HG03159 (cell line): ENCODE data around the gene LY6G6D.
A peak's percentile ranks its signal among the peaks of the same experiment; 100 is the strongest.

Experiments
- ATAC-seq: cut with Tn5 transposase; IDR thresholded peaks from one replicate; pipeline ENCODE4 v1.9.1; 2021; ENCODE audit warnings: mild to moderate bottlenecking, moderate library complexity; ENCODE audit not compliant: unreplicated experiment

The LY6G6D gene

DNA sequence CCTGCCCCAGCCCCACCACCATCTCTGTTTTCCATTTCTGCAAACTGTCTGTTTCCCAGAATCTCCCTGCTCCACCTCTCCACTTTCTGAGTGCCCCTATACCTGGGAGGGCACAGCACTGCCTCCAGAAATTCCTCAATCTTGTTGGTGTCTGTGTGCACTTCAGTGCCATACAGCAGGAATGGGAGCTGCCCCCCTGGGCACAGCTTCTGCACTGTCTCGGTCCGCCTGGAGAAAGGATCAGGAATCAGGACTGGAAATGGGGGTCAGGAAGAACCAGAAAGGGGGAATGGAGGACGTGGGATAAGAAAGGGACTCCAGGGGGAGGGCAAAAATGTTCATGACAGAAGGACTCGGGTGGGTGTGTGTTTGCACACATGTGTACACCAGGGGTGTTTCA lies 18.6 kb downstream of the LY6G6D start:
- ATAC-seq = no peak

DNA sequence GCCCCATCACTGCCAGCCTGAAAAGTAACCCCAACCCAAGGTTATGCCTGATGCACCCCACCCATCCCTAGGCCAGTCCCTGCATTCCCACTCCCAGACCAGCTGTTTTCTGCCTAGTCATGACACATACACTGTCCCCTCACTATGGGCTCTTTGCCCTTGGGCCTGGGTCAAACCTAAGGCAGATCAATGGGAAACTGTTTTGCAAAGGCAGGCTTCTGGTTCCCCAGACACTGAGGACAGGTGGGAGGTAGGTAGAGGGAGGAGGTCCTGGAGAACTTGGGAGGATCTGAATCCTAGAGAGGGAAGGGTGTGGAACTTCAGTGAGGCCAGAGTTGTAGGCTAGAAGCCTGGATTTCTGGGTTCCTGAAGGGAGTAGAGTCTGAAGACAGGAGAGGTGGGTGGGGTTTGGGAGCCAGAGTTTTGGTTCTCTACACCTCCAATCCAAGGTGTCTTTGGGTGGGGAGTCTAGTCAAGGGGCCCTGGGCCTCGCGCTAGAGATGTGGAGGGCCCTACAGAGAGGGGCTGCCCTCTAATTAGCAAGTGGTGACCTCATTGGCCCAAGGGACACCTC lies 19.2 kb downstream of the LY6G6D start:
- no peak for ATAC-seq

DNA sequence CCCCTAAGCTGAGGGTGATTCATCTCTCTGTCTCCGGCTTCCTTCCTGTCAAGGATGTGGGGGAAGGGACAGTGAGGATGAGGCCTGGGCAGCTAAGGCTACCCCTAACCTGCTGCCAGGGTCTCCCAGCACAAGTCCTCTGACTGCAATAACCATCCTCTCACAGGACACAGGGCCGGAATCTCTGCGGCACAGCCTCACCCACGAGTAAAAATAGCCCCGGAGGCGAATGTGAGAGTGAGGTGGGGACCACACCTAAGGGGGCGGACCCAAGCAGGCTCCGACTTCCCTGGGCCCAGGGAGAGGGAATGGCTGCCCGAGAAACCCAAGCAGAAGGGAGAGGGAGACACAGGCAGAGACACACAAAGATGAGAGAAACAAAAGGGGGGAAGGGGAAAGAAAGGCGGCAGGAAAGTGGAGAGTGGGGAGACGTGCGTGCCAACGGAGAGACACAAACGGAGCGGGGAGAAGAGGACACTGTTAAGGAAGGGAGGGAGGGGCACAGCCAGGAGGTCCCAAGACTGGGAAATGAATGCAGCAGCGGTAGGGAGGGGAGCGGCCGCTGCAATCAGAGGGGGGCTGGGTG lies 19.8 kb downstream of the LY6G6D start:
- no peak for ATAC-seq

DNA sequence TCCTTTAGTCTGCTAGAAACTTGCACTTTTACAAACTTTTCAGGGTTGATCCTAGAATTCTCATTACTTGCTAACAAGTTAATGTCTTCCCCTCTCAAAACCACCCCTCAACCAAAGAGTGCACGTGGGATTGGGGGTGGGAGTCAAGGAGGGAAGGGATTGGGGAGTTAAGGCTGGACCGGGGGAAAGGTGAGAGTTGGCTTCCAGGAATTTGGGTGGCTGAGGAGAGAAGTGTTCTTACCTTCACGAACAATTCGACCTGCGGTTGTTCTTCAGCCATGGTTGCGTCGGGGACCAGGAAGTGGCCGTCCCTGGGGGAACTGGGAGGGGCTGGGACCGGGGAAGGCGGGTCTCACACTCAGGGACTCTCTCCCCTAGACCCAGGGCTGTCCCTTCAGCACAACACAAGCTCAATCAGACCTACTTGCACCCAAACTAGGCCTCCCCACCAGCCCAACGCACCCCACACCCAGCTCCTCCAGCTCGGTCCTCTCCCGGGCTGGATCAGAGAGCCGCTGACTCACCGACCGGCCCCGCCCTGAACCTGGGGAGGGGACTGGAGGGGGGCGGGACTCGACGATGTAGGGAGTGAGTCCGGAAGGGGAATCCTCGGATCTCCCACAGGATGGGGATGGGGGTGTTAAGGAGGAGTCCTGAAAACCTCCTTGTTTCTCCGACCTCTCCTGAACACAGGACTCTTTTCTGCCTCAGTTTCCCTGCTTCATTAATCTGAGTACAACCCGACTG lies 21.0 kb downstream of the LY6G6D start, which contains the start of gene CLIC1:
Gene CLIC1 (minus strand): TSS at position 510 of the 747 bp plus-strand sequence. CDS start 230 bp downstream, at position 280.
- ATAC-seq = no peak

DNA sequence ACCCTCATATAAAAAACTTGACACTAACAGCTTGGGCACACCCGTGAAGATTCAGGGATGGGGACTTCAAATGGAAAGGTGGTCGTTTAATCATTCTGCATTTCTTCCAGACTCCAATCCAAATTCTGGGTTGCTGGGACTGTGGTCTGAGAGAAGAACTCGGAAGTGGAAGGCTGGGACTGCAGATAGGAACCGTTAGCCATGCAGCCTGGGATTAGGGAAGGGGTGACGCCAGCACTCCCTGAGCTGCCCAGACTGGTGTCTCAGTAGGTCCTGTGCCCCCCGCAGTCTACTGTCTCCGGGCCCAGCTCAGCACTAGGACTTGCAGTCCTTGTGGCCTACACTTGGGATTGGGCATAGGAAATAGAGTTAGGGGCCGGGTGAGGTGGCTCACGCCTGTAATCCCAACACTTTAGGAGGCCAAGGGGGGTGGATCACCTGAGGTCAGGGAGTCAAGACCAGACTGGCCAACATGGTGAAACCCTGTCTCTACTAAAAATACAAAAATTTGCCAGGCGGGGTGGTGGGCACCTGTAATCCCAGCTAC lies 21.7 kb downstream of the LY6G6D start:
- no peak for ATAC-seq

DNA sequence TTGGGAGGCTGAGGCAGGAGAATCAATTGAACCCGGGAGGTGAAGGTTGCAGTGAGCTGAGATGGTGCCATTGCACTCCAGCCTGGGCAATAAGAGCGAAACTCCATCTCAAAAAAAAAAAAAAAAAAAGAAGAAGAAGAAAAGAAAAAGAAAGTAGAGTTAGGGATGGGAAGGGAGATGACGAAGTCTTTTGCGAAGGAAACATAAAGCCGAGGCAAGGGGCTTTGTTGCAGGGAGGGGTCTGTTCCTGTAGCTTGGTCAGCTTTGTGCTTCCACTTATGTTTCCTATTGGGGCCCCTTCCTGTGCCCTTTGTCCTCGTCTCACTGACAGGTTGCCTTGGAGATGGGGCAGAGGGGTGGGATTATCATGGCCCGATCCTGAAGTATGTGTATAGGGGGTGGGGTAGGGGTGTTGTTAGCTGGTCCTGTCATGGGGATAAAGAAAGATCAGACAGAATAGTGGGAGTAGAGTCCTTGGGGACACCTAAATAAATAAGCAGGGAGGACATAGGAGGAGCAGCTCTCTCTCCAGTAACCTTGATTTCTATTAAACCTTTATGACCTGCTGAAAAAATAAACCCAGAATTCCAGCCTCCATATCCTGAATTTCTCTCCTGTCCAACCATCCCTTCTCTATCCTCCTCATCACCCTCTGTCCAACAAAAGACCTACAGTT lies 22.3 kb downstream of the LY6G6D start:
- ATAC-seq = no peak

DNA sequence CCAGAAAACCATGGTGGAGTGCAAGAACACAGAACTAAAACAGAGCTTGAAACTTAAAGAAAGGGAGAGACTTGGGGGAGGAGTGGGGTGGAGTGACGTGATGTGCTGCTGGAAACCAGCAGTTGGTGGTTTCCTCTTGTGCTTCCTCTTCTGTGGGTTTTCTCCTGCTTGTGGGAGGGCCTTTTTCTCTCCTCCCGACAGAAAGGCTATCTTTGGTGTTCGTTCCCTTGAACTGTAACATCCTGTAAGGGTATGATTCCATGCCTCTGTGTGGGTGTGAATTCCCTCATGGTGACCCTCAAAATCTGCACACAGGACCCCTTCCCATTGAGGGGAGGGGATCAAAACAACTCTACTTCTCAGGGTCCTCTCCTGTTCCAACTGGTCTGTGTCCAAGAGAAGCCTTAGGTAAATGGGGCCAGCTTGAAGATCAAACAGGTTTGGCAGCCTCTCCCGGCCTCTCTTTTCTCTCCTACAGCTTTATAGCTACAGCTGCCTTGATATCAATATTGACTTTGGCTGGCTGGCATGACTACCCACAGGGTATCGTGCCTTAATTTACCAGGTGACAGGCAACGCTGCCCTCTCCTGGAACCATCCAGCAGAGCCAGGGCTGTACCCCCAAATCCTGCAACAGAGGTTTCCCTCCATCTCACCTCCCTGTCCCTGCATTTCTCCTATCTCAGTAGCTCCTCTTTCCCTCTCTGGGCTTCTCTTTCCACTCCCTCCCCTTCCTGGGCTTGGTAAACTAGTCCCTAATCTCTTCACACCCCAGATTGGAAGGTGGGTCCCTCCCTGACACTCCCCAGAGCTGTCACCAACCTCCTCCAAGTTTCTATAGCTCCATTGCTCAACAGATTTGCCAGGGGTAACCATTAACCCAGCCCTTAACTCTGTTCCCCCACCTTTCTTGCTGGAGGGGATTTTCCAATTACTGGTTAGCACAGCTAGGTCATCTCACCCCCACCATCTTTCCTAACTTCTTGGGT lies 23.1 kb downstream of the LY6G6D start:
- peak; percentile 23 for ATAC-seq

DNA sequence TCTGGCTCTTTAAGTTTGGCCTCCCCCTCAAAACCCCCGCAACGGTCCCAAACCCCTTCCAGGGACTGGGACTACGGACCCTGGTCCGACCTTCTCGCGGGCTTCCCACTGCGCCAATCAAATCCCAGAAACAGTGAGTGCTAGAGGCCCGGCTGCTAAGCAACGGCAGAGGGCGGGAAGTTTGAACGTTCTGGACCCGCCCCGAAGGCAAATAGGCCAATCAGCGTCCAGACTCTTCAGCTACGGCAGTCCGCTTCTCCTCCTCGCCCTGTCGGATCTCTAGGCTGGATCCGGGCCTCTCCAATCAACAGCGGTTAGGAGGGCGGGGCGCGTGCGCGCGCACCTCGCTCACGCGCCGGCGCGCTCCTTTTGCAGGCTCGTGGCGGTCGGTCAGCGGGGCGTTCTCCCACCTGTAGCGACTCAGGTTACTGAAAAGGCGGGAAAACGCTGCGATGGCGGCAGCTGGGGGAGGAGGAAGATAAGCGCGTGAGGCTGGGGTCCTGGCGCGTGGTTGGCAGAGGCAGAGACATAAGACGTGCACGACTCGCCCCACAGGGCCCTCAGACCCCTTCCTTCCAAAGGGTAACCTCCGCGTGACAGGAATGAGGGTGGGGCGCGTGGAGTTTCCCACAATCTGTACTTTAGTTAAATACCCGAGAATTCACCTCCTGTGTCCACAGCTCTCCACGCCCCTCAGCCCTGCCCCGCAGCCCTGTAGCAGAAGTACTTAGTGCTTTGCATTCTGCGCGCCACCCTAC lies 24.7 kb downstream of the LY6G6D start, which contains the start of gene MSH5:
Gene MSH5 (plus strand): TSS at position 367 of the 758 bp plus-strand sequence. CDS start 462 bp downstream, outside the sequence.
- ATAC-seq = peak; percentile 60

DNA sequence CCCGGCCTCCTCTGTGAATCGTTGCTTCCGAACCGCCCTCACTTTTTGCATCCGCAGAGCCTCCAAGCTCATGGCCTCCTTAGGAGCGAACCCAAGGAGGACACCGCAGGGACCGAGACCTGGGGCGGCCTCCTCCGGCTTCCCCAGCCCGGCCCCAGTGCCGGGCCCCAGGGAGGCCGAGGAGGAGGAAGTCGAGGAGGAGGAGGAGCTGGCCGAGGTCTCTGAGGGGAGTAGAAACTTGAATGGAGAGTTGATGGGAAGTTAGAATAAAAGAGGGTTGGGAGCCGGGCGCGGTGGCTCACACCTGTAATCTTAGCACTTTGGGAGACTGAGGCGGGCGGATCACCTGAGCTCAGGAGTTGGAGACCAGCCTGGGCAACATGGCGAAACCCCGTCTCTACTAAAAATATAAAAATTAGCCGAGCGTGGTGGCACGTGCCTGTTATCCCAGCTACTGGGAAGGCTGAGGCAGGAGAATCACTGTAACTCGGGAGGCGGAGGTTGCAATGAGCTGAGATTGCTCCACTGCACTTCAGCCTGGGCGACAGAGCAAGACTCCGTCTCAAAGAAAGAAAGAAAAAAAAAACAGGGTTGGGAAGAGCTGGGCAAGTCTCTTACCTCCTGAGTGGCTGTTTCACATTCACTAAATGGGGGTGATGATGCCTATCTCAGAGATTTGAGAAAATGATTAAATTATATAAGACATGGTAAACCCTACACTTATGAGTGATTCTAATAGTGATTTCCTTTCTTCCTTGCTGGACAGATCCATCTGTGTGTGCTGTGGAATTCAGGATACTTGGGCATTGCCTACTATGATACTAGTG lies 25.5 kb downstream of the LY6G6D start:
- no peak for ATAC-seq

DNA sequence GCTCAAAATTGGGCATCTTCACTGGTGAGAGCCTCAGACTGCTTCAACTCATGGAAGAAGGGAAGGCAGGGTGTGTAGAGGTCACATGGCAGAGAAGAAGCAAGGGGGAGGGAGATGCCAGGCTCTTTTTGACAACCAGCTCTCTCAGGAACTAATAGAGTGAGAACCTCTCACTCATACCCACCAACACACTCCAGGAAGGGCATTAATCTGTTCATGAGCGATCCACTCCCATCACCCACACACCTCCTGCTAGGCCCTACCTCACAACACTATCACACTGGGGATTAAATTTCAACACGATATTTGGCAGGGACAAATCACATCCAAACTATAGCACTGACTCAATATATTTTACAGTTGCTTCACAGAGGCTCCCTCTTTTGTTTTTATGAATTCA lies 26.7 kb downstream of the LY6G6D start:
- no peak for ATAC-seq

DNA sequence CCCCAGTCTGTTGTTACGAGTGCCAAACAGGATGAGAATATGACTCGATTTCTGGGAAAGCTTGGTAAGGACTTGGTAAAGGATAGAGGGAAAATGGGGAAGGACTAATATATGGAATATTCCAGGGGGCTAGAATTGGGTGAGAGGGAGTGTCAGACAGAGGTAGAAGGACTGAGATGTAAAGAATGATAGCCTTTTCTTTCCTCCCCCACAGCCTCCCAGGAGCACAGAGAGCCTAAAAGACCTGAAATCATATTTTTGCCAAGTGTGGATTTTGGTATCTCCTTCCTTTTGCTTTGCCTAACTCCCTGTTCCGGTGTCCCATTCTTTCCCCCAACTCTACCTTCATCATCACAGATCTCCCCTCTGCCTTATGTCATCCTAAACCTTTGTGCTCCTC lies 27.7 kb downstream of the LY6G6D start:
- ATAC-seq = no peak

DNA sequence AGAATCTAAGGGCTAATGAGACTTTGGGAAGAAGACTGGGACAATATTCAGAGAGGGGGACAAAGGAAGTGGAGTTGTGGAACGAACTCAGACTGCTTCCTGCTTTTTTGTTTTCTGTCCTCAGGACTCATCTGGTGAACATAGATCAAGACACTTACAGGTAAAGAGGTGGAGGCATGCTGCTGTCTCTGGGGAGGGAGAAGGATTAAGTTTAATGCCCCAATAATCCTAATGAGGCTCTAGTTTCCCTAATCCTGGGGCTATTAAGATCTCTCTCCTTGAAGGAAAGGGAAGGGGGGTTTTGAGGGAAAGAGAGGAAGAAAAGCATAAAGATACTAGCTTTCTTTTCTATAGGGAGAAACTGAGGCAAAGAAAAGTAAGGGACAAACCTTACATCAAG lies 29.3 kb downstream of the LY6G6D start:
- ATAC-seq = no peak

DNA sequence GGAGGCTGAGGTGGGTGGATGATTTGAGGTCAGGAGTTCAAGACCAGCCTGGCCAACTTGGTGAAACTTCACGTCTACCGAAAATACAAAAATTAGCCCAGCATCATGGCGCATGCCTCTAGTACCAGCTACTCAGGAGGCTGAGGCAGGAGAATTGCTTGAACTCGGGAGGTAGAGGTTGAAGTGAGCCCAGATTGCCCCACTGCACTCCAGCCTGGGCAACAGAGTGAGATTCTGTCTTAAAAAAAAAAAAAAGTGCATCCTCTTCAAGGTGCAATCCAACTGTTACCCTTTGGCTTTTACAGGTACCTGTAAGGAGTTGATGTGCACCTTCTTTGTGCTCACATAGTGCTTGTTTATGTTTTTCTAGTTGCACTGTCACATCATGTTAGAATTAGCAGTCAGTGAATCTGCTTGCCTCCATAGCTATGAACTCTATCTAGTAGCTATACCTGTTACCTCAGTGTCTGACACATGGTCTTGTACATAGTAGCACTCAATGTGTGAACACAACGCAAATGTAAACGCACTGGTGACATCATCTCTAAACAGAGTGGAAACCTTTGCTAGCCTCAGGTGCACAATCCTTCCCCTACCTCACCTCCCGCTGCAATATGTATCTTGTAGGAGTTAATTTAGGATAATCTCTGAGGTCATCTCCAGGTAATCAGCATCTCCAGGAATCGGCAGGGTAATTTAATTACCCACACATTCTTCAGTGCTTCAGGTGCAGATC lies 34.3 kb downstream of the LY6G6D start:
- no peak for ATAC-seq

DNA sequence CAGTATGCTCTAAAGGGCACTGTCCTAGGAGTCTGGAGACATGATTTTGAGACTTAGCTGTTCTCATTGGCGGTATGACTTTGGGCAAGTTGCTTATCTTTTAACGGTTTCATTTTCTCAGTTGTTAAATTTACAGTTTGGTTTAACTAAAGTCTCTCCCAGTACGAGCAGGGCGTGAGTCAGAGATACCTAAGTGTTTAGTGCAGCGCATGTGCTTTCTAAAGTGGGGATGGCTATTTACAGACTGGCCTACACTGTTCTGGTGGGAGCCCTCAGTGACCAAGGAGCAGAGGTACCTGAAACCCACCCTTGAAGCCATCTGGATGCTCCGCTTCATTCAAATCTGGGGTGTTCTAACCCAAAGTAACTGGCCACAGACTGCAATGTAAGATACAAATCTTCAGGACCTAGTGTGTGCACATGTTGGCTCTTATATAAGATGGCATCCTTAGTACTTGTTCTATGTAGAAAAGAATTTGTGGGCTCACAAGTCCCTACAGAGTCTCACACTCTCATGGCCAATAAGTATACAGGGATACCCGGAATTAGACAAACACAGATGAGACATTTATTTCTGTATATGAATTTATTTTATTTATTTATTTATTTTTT lies 35.4 kb downstream of the LY6G6D start:
- no peak for ATAC-seq

DNA sequence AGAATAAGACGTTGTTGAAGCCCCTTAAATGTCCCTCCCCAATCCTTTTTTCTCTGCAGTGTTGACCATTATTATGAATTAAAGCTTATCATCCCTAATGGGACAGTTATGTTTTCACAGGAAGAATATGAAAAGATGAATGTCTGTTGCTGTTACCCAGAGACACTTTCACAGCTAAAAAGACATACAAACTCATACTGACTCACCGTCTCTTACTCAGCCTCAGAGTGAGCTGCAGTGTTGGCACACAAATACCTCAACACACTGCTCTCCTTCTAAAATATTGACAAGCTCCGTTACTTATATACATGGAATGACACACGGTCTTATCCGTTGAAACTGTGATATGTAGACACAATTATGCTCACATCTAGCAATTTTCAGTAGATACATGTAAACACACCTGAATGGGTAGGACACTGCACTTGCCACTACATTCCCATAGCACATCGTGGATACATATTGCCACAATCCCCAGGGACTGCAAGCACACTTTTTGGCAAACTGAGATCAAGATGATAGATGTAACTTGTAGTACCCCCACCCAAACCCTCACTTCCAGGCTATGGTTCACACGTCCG lies 37.7 kb downstream of the LY6G6D start:
- no peak for ATAC-seq

DNA sequence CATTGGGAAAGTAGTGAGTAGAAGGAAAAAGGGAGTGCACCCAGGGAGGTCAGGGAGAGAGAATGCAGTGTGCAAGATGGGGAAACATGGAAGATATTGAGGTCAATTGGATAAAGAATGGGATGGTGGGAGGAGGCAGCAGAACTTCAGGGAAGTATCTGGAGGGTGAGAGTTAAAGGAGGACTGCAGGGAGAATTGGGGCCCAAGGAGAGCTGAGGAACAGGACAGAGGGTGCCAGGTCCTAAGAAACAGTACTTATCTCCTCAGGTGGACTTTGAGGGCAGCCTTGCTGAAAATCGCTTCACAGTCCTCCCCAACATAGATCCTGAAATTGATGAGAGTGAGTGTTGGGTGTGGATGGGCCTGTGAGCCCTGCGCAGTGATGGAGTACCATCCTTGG lies 43.1 kb downstream of the LY6G6D start:
- ATAC-seq = no peak

DNA sequence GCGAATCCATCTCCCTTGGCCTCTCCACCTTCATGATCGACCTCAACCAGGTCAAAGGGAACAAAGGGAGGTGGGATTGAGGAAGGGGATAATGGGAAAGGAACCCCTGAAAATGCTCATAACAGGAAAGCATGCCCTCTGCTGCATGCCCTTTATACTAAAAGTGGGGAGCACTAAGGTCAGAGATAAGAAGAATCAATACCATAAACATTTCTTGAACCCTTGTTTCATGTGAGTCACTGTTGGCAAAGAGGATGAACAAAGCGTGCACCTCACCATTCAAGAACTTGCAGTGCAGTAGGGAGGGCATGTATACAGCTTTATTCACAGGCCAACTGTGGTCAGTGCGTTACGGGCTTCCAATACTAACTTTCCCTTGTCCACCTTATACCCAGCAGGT lies 45.6 kb downstream of the LY6G6D start:
- no peak for ATAC-seq
